Measurements from ENCODE around the gene DCBLD2. TPM values are rescaled to one million over a fixed set of nuclear protein-coding genes. Genes with fewer than 3 reads are reported as not detected.

Gene DCBLD2, protein sequence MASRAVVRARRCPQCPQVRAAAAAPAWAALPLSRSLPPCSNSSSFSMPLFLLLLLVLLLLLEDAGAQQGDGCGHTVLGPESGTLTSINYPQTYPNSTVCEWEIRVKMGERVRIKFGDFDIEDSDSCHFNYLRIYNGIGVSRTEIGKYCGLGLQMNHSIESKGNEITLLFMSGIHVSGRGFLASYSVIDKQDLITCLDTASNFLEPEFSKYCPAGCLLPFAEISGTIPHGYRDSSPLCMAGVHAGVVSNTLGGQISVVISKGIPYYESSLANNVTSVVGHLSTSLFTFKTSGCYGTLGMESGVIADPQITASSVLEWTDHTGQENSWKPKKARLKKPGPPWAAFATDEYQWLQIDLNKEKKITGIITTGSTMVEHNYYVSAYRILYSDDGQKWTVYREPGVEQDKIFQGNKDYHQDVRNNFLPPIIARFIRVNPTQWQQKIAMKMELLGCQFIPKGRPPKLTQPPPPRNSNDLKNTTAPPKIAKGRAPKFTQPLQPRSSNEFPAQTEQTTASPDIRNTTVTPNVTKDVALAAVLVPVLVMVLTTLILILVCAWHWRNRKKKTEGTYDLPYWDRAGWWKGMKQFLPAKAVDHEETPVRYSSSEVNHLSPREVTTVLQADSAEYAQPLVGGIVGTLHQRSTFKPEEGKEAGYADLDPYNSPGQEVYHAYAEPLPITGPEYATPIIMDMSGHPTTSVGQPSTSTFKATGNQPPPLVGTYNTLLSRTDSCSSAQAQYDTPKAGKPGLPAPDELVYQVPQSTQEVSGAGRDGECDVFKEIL
- 10 to 100 TPM; 46.0 to 74.3 (median 54.6) TPM for total RNA-seq

DNA sequence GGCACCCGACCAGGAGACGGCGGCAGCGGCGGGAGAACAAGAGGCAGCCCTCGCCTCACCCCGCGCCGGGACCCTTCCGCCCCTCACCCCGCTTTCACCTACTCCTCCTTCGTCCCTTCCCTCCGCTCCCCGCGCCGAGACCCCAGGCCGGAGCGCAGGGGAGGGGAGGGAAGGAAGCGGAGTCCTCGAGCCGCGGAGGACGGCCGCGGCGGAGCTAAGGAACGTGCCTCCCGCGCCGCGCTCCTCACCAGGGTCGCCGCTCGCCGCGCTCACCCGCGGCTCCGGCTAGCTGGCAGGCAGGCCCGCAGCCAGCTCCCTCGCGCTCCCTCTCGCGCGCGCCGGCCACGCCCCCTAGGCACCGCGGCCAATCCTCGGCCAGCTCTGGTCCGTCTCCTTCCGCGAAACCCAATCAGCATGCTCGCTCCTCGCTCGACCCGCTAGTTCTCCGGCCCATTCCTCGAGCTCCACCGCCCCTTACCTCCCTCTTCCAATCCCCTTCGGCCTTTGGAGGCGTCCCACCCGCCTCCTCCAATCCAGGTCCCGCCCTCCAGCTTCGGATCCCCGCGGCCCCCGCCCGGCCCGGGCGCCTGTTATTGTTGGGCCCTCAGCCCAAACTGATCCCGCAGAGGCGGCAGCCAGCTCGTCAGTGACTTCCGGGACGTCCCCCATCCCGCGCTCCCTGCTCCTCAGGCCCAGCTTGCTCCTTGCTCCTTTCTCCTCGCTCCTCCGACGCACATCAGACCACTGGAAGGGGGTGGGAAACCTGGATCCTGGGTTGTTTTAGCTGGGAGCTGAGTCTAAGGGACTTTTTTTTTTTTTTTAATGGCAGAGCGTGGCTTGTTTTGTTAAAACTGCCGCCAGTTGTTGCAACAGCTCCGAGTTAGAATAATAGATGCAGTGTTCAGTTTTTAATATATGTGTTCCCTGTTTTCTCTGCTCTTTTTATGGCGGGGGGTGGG lies at the start of gene DCBLD2:
Gene DCBLD2 (minus strand): TSS at position 304 of the 959 bp plus-strand sequence. CDS start 369 bp downstream, outside the sequence.
- Histone ChIP-seq H3K27me3 (no peaks in the 10 kb centered on the region), H3K9me3 (no peaks in the 10 kb centered on the region), H3K36me3 (no peaks in the 10 kb centered on the region), H3K4me3 (replicated peaks in 1 of 3) (peak within 1 kb of the TSS; percentile 49 to 84 (median 78)), H3K4me1 (peaks cover 0 to 13% of the 10 kb centered on the region in 2 donors), H3K27ac (peak within 1 kb of the TSS; percentile 84 to 96 (median 92))
- TF ChIP-seq, protein P1, sequence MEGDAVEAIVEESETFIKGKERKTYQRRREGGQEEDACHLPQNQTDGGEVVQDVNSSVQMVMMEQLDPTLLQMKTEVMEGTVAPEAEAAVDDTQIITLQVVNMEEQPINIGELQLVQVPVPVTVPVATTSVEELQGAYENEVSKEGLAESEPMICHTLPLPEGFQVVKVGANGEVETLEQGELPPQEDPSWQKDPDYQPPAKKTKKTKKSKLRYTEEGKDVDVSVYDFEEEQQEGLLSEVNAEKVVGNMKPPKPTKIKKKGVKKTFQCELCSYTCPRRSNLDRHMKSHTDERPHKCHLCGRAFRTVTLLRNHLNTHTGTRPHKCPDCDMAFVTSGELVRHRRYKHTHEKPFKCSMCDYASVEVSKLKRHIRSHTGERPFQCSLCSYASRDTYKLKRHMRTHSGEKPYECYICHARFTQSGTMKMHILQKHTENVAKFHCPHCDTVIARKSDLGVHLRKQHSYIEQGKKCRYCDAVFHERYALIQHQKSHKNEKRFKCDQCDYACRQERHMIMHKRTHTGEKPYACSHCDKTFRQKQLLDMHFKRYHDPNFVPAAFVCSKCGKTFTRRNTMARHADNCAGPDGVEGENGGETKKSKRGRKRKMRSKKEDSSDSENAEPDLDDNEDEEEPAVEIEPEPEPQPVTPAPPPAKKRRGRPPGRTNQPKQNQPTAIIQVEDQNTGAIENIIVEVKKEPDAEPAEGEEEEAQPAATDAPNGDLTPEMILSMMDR (IDR thresholded peaks at IDR 0.05), result no peak
- peak; percentile 84 to 95 for TF ChIP-seq POLR2A (IDR thresholded peaks at IDR 0.05)
- intact Hi-C loops (cut with DNase I), result no loop called here
- DNase-seq, result peak; percentile 98 to 99
- WGBS, 2 donors, result 0% methylated on average over 27 to 59 of the region's 86 CpGs

DNA sequence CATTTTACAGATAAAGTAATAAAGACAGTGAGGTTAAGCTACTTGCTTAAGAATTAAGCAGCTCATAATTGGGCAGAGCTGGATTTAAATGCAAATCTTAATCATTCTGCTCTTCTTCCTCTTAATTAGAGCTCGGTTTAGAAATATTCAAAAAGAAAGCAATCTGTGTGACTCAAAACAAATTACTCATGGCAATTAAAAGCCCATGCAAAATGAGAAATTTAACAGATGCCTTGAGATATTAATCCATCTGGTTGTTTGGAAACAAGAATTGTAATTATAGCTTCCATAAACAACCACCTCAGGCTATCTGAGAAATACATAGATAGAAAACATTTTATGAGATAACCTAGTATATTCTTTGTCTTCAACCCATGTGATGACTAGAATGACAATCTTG lies 44.2 kb upstream of the DCBLD2 start:
- H3K27ac ChIP-seq, result no peak overlapping the region
- WGBS, 2 donors, result 79 to 87% methylated on average over 1 of the region's 1 CpG
- no peaks in the 10 kb centered on the region for H3K36me3 ChIP-seq
- DNase-seq, result no peak
- no peak overlapping the region for H3K4me3 ChIP-seq (replicated peaks in 1 of 3)
- no peak for TF ChIP-seq POLR2A (IDR thresholded peaks at IDR 0.05)
- TF ChIP-seq, protein P1 (IDR thresholded peaks at IDR 0.05), result no peak
- no peaks in the 10 kb centered on the region for H3K9me3 ChIP-seq
- no peaks in the 10 kb centered on the region for H3K27me3 ChIP-seq
- H3K4me1 ChIP-seq, result no peaks in the 10 kb centered on the region
- intact Hi-C loops (cut with DNase I), result no loop called here

DNA sequence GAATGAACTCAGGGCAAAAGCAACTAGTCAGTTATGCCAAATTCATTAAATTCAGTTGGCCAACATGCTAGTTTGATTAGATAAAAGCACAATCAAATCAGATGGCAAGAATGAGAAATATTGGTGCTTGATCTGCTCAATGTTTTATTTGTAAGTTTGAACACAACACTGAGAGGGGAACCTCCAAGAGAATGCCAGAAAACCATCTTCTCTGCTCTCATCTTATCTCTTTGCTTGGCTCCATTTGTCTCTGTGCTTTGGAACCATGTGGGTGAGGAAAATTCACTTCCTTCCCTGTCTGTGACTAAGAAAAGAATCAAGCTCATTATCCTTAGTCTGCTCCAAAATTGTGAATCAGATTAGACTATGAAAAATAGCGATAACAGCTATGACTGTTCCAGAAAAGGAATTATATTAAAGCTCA lies 43.6 kb upstream of the DCBLD2 start:
- H3K27ac ChIP-seq, result no peak overlapping the region
- TF ChIP-seq POLR2A (IDR thresholded peaks at IDR 0.05), result no peak
- TF ChIP-seq, protein P1 (IDR thresholded peaks at IDR 0.05), result no peak
- no peak for DNase-seq
- no peaks in the 10 kb centered on the region for H3K27me3 ChIP-seq
- 62 to 83% methylated on average over 1 of the region's 1 CpG for WGBS, 2 donors
- H3K36me3 ChIP-seq, result no peaks in the 10 kb centered on the region
- H3K9me3 ChIP-seq, result no peaks in the 10 kb centered on the region
- H3K4me3 ChIP-seq (replicated peaks in 1 of 3), result no peak overlapping the region
- intact Hi-C loops (cut with DNase I), result no loop called here
- H3K4me1 ChIP-seq, result no peaks in the 10 kb centered on the region

DNA sequence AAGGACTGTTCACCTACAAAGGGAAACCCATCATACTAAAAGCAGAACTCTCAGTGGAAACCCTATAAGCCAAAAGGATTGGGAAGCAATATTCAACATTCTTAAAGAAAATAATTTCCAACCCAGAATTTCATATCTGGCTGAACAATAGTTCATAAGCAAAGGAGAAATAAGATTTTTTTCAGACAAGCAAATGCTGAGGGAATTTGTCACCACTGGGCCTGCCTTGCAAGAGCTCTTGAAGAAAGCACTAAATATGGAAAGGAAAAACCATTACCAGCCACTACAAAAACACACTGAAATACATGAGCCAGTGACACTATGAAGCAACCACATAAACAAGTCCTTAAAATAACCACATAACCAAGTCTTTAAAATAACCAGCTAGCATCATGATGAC lies 28.9 kb upstream of the DCBLD2 start:
- Histone ChIP-seq H3K36me3 (no peaks in the 10 kb centered on the region), H3K4me3 (replicated peaks in 1 of 3) (no peak overlapping the region), H3K27me3 (no peaks in the 10 kb centered on the region), H3K9me3 (no peaks in the 10 kb centered on the region), H3K4me1 (no peaks in the 10 kb centered on the region), H3K27ac (no peak overlapping the region)
- DNase-seq, result no peak
- TF ChIP-seq, protein P1 (IDR thresholded peaks at IDR 0.05), result no peak
- intact Hi-C loops (cut with DNase I), result no loop called here
